ENCODE measurements around the gene MCUB.

- TF ChIP-seq POLR2A (IDR thresholded peaks at IDR 0.05) (no peak), CTCF (IDR thresholded peaks at IDR 0.05) (no peak)
Measured at GRCh38 chr4:109624536-109624935, 64.5 kb downstream of the MCUB start.

Data from testis (tissue), 2 donors.